Measurements from ENCODE around the gene P4HTM. TPM values are rescaled to one million over a fixed set of nuclear protein-coding genes. Genes with fewer than 3 reads are reported as not detected.
"Not testable (repeated sequence)": the region's sequence is repeated elsewhere in the genome, so short reads cannot be mapped to it uniquely, and the experiment has no call there.

The P4HTM gene
- total RNA-seq, 1 donor from 2014 or later, result 31.4 TPM

GRCh38 chr3:49006408-49007067 lies 16.5 kb downstream of the P4HTM start:
- Mint-ChIP-seq H3K4me1 (peaks cover 26% of the 10 kb centered on the region), H3K4me3 (peak overlapping the region; percentile 100), H3K27ac (ENCODE audit: unreplicated experiment) (peak overlapping the region; percentile 100), H3K9me3 (no peaks in the 10 kb centered on the region), H3K27me3 (ENCODE audit: low read depth) (peaks cover 3% of the 10 kb centered on the region), H3K36me3 (ENCODE audit: low read depth) (peaks cover 10% of the 10 kb centered on the region)
- no peak for DNase-seq (ENCODE audit: low read depth, low spot score)
- TF ChIP-seq CTCF (conservative IDR thresholded peaks at IDR 0.05), result no peak

GRCh38 chr3:49007068-49007770 lies 17.2 kb downstream of the P4HTM start, which contains the start of gene WDR6:
WDR6 (plus strand) TSS chr3:49007391; CDS start chr3:49007432, 41 bp downstream.
- Mint-ChIP-seq H3K4me1 (peaks cover 26% of the 10 kb centered on the region), H3K27ac (ENCODE audit: unreplicated experiment) (peak within 1 kb of the TSS; percentile 100), H3K36me3 (ENCODE audit: low read depth) (peaks cover 10% of the 10 kb centered on the region), H3K4me3 (peak within 1 kb of the TSS; percentile 100), H3K9me3 (no peaks in the 10 kb centered on the region), H3K27me3 (ENCODE audit: low read depth) (peaks cover 3% of the 10 kb centered on the region)
- peak; percentile 93 for DNase-seq (ENCODE audit: low read depth, low spot score)
- peak; percentile 47 for TF ChIP-seq CTCF (conservative IDR thresholded peaks at IDR 0.05)

GRCh38 chr3:49007771-49008528 lies 17.9 kb downstream of the P4HTM start:
- peak overlapping the region; percentile 100 for H3K4me3 Mint-ChIP-seq
- peaks cover 3% of the 10 kb centered on the region for H3K27me3 Mint-ChIP-seq (ENCODE audit: low read depth)
- TF ChIP-seq CTCF (conservative IDR thresholded peaks at IDR 0.05), result no peak
- peaks cover 26% of the 10 kb centered on the region for H3K4me1 Mint-ChIP-seq
- peak overlapping the region; percentile 100 for H3K27ac Mint-ChIP-seq (ENCODE audit: unreplicated experiment)
- no peaks in the 10 kb centered on the region for H3K9me3 Mint-ChIP-seq
- H3K36me3 Mint-ChIP-seq (ENCODE audit: low read depth), result peaks cover 10% of the 10 kb centered on the region
- peak; percentile 72 for DNase-seq (ENCODE audit: low read depth, low spot score)

- H3K9me3 Mint-ChIP-seq; H3K36me3 Mint-ChIP-seq (ENCODE audit: low read depth); DNase-seq (ENCODE audit: low read depth, low spot score); H3K27me3 Mint-ChIP-seq (ENCODE audit: low read depth): not testable (repeated sequence)
- Mint-ChIP-seq H3K4me1 (peaks cover 26% of the 10 kb centered on the region), H3K27ac (ENCODE audit: unreplicated experiment) (peak overlapping the region; percentile 86), H3K4me3 (peak overlapping the region; percentile 100)
These were observed 18.6 kb downstream of the P4HTM start for GRCh38 chr3:49008627-49009026.

GRCh38 chr3:49009396-49009795 lies 19.4 kb downstream of the P4HTM start:
- no peak overlapping the region for H3K27ac Mint-ChIP-seq (ENCODE audit: unreplicated experiment)
- no peaks in the 10 kb centered on the region for H3K9me3 Mint-ChIP-seq
- peaks cover 3% of the 10 kb centered on the region for H3K27me3 Mint-ChIP-seq (ENCODE audit: low read depth)
- peaks cover 10% of the 10 kb centered on the region for H3K36me3 Mint-ChIP-seq (ENCODE audit: low read depth)
- H3K4me3 Mint-ChIP-seq, result peak overlapping the region; percentile 100
- TF ChIP-seq CTCF (conservative IDR thresholded peaks at IDR 0.05), result no peak
- peaks cover 26% of the 10 kb centered on the region for H3K4me1 Mint-ChIP-seq
- DNase-seq (ENCODE audit: low read depth, low spot score), result no peak
